PC-9 (cell line): ENCODE results near the gene GLB1L. TPM values are rescaled to one million over a fixed set of nuclear protein-coding genes. Genes with fewer than 3 reads are reported as not detected.

Source experiments
- BruUV-seq: library from RNA; stranded (reverse); fragments of 400-500 nt; replicated peaks from 2 replicates; lab custom pipeline; 2021; lab: Mats Ljungman, UMichigan
- CTCF ChIA-PET: fragments of 300-600 bp; sonication (Branson Sonifier 250); formaldehyde crosslinking; loops from one replicate; lab custom pipeline; 2022; ENCODE audit warnings: antibody characterized with exemption; lab: Charles Lee
- POLR2A ChIA-PET: fragments of 300-600 bp; sonication (Branson Sonifier 250); formaldehyde crosslinking; loops from one replicate; lab custom pipeline; 2022; ENCODE audit warnings: antibody characterized with exemption; ENCODE audit not compliant: unreplicated experiment; lab: Charles Lee
- DNase-seq, 2 experiments: peaks; one replicate each; pipeline versions ENCODE4 v3.0.0 to v3.0.0-alpha.2; 2015 to 2022; ENCODE audit warnings: mixed read lengths in 1 of 2
- H2AFZ ChIP-seq: fragments of 200-600 bp; sonication (generic); 2 replicates; pipeline ENCODE4 v1.8.1; 2017; ENCODE audit warnings: antibody characterized with exemption
- H3F3A ChIP-seq: fragments of 200-600 bp; sonication (generic); 2 replicates; pipeline ENCODE4 v1.8.1; 2017; ENCODE audit warnings: antibody characterized with exemption, mild to moderate bottlenecking, low read depth; ENCODE audit not compliant: insufficient read depth
- H3K27ac ChIP-seq: fragments of 200-600 bp; sonication (generic); 2 replicates; pipeline ENCODE4 v1.6.1; 2016; ENCODE audit warnings: mixed run types
- H3K27me3 ChIP-seq: fragments of 200-600 bp; sonication (generic); 2 replicates; pipeline ENCODE4 v1.6.1; 2016; ENCODE audit warnings: low read depth, mixed run types; ENCODE audit not compliant: insufficient read depth
- H3K36me3 ChIP-seq: fragments of 200-600 bp; sonication (generic); 2 replicates; pipeline ENCODE4 v1.6.1; 2016; ENCODE audit warnings: low read depth, mixed run types
- H3K4me1 ChIP-seq: fragments of 200-600 bp; sonication (generic); replicated peaks from 2 replicates; pipeline ENCODE4 v1.6.1; 2016; ENCODE audit warnings: mixed run types; ENCODE audit not compliant: insufficient read depth
- H3K4me2 ChIP-seq: fragments of 200-600 bp; sonication (generic); 2 replicates; pipeline ENCODE4 v1.6.1; 2017; ENCODE audit warnings: mixed run types
- H3K4me3 ChIP-seq: fragments of 200-600 bp; sonication (generic); 2 replicates; pipeline ENCODE4 v1.6.1; 2016; ENCODE audit warnings: mixed run types
- H3K79me2 ChIP-seq: fragments of 200-600 bp; sonication (generic); 2 replicates; pipeline ENCODE4 v1.6.1; 2017; ENCODE audit warnings: low read depth, mixed run types
- H3K9me2 ChIP-seq: fragments of 200-600 bp; sonication (generic); 2 replicates; pipeline ENCODE4 v1.8.1; 2017; ENCODE audit warnings: mild to moderate bottlenecking; ENCODE audit not compliant: insufficient read depth
- H3K9me3 ChIP-seq: fragments of 200-600 bp; sonication (generic); 2 replicates; pipeline ENCODE4 v1.8.1; 2016; ENCODE audit warnings: low read depth; ENCODE audit not compliant: insufficient read depth
- H4K20me1 ChIP-seq: fragments of 200-600 bp; sonication (generic); 2 replicates; pipeline ENCODE4 v1.8.1; 2017; ENCODE audit not compliant: insufficient read depth
- CTCF ChIP-seq: fragments of 200-600 bp; sonication (generic); conservative IDR thresholded peaks from 2 replicates; pipeline ENCODE4 v1.6.1; 2017; ENCODE audit warnings: mixed run types, antibody characterized with exemption, mild to moderate bottlenecking, moderate library complexity
- EZH2 ChIP-seq: fragments of 200-600 bp; sonication (generic); IDR thresholded peaks from 2 replicates; pipeline ENCODE4 v1.8.0; 2017; ENCODE audit warnings: antibody characterized with exemption, low read depth
- intact Hi-C: fragments of 100-400 bp; cut with micrococcal nuclease; formaldehyde crosslinking; loops from one replicate; pipeline ENCODE4 v1.10.0; 2022; ENCODE audit not compliant: unreplicated experiment
- total RNA-seq: library from RNA; stranded (reverse); gene quantifications from 2 replicates; pipeline ENCODE4 v1.2.3, GENCODE V29; 2021

Gene GLB1L
- total RNA-seq, 1 experiment from 2014 or later: 10.8 TPM

- intact Hi-C loops: no loop called here
These were observed 21.2 kb downstream of the GLB1L start for GRCh38 chr2:219223831-219224610.

GRCh38 chr2:219221957-219222518 is 23.2 kb downstream of the GLB1L start:
- H3K4me3 ChIP-seq: no peak overlapping the region
- H3K36me3 ChIP-seq: no peaks in the 10 kb centered on the region
- no peaks in the 10 kb centered on the region for H3K27me3 ChIP-seq
- no peaks in the 10 kb centered on the region for H3K9me3 ChIP-seq
- no peak overlapping the region for H3K4me2 ChIP-seq
- no peak overlapping the region for H2AFZ ChIP-seq
- no peaks in the 10 kb centered on the region for H4K20me1 ChIP-seq
- no peaks in the 10 kb centered on the region for H3K79me2 ChIP-seq
- DNase-seq: no peak
- intact Hi-C loops: no loop called here
- peaks cover 6% of the 10 kb centered on the region for H3K4me1 ChIP-seq
- TF ChIP-seq CTCF (no peak), EZH2 (no peak)
- BruUV-seq: no TSS peak
- ChIA-PET CTCF (no interaction called here), POLR2A (no interaction called here)
- peaks cover 16% of the 10 kb centered on the region; the same call in 1 of the 2 replicates for H3F3A ChIP-seq
- H3K9me2 ChIP-seq: no peaks in the 10 kb centered on the region
- no peak overlapping the region for H3K27ac ChIP-seq

More at GRCh38 chr2:219223831-219224610, 21.2 kb downstream of the GLB1L start:
- Histone ChIP-seq H2AFZ (no peak overlapping the region), H4K20me1 (no peaks in the 10 kb centered on the region), H3K36me3 (no peaks in the 10 kb centered on the region), H3K9me3 (no peaks in the 10 kb centered on the region), H3K27me3 (no peaks in the 10 kb centered on the region), H3K4me1 (peaks cover 8% of the 10 kb centered on the region; the same call in 1 of the 2 replicates), H3K4me3 (no peak overlapping the region), H3K27ac (no peak overlapping the region), H3K79me2 (peaks cover 16% of the 10 kb centered on the region), H3K9me2 (no peaks in the 10 kb centered on the region), H3K4me2 (no peak overlapping the region), H3F3A (peaks cover 8% of the 10 kb centered on the region; the same call in 1 of the 2 replicates)
- no TSS peak for BruUV-seq
- ChIA-PET POLR2A (no interaction called here), CTCF (no interaction called here)
- TF ChIP-seq CTCF (no peak), EZH2 (no peak)
- DNase-seq: no peak

- intact Hi-C loops: no loop called here
- Histone ChIP-seq H3K9me3 (no peaks in the 10 kb centered on the region), H3K27ac (no peak overlapping the region), H3K4me1 (peaks cover 13% of the 10 kb centered on the region), H3K36me3 (no peaks in the 10 kb centered on the region), H3K4me3 (no peak overlapping the region), H2AFZ (no peak overlapping the region), H3K27me3 (no peaks in the 10 kb centered on the region), H3K79me2 (peaks cover 7% of the 10 kb centered on the region), H3F3A (peaks cover 16% of the 10 kb centered on the region; the same call in 1 of the 2 replicates), H3K4me2 (no peak overlapping the region), H3K9me2 (no peaks in the 10 kb centered on the region), H4K20me1 (no peaks in the 10 kb centered on the region)
- DNase-seq: no peak
- TF ChIP-seq EZH2 (no peak), CTCF (no peak)
- no TSS peak for BruUV-seq
- ChIA-PET POLR2A (no interaction called here), CTCF (no interaction called here)
These were observed 24.4 kb downstream of the GLB1L start for GRCh38 chr2:219220652-219221402.
